Measurements from ENCODE around the gene LIMA1. TPM values are rescaled to one million over a fixed set of nuclear protein-coding genes. Genes with fewer than 3 reads are reported as not detected.

The LIMA1 gene
- total RNA-seq, 1 experiment from 2014 or later = 199 TPM

GRCh38 chr12:50127546-50127945, 155.8 kb downstream of the LIMA1 start:
- H3K4me1 ChIP-seq (replicated peaks) = no peaks in the 10 kb centered on the region
- no peak overlapping the region for H3K27ac ChIP-seq
- no peak overlapping the region for H3K4me3 ChIP-seq
- peaks cover 69% of the 10 kb centered on the region for H3K36me3 ChIP-seq
- H3K27me3 ChIP-seq (replicated peaks) = no peaks in the 10 kb centered on the region
- no peaks in the 10 kb centered on the region for H3K9me3 ChIP-seq (replicated peaks)
- no peak for DNase-seq (ENCODE audit: low read depth in 1 of 2, low spot score in 2 of 2)

Other genes starting within 250 kb of the LIMA1 start
- 0.37 and 0.50 TPM in 2 replicates for gene ASIC1, start 225.9 kb downstream of the LIMA1 start, total RNA-seq (2014; rRNA removed; shearing (Covaris generic))
- 55.7 and 61.5 TPM in 2 replicates for gene SMARCD1, start 198.2 kb downstream of the LIMA1 start, total RNA-seq (2014; rRNA removed; shearing (Covaris generic))
- not detected in 2 replicates for gene GPD1, start 179.5 kb downstream of the LIMA1 start, total RNA-seq (2014; rRNA removed; shearing (Covaris generic))
- gene COX14, start 171.3 kb downstream of the LIMA1 start, total RNA-seq (2014; rRNA removed; shearing (Covaris generic)) = 49.7 and 62.3 TPM in 2 replicates
- gene CERS5, start 116.2 kb downstream of the LIMA1 start, total RNA-seq (2014; rRNA removed; shearing (Covaris generic)) = 23.1 and 36.3 TPM in 2 replicates
- gene FAM186A, start 113.1 kb upstream of the LIMA1 start, total RNA-seq (2014; rRNA removed; shearing (Covaris generic)) = 0.03 TPM in 1 of 2 replicates, not detected in the other
- 20.9 and 38.1 TPM in 2 replicates for gene LARP4, start 117.4 kb upstream of the LIMA1 start, total RNA-seq (2014; rRNA removed; shearing (Covaris generic))
- gene DIP2B, start 221.5 kb upstream of the LIMA1 start, total RNA-seq (2014; rRNA removed; shearing (Covaris generic)) = 23.3 and 32.1 TPM in 2 replicates